Right renal pelvis (tissue), 4 donors: ENCODE data around the gene KCNJ14. TPM values are rescaled to one million over a fixed set of nuclear protein-coding genes. Genes with fewer than 3 reads are reported as not detected.
"Not testable (repeated sequence)": the region's sequence is repeated elsewhere in the genome, so short reads cannot be mapped to it uniquely, and the experiment has no call there.

Experiments
- DNase-seq, 4 donors: peaks; one replicate each; pipeline ENCODE4 v3.0.0-alpha.2; 2013; ENCODE audit warnings: low read depth in 4 of 4, low spot score in 3 of 4, missing footprints in 1 of 4
- polyA plus RNA-seq, 4 donors: library from polyadenylated mRNA; unstranded; fragments of 120-200 nt; gene quantifications; one replicate each; pipeline ENCODE4 v1.2.1, GENCODE V29; 2013; ENCODE audit not compliant: insufficient read length in 4 of 4

The KCNJ14 gene
- polyA plus RNA-seq, 4 donors: 0.60 to 0.77 (median 0.68) TPM

DNA sequence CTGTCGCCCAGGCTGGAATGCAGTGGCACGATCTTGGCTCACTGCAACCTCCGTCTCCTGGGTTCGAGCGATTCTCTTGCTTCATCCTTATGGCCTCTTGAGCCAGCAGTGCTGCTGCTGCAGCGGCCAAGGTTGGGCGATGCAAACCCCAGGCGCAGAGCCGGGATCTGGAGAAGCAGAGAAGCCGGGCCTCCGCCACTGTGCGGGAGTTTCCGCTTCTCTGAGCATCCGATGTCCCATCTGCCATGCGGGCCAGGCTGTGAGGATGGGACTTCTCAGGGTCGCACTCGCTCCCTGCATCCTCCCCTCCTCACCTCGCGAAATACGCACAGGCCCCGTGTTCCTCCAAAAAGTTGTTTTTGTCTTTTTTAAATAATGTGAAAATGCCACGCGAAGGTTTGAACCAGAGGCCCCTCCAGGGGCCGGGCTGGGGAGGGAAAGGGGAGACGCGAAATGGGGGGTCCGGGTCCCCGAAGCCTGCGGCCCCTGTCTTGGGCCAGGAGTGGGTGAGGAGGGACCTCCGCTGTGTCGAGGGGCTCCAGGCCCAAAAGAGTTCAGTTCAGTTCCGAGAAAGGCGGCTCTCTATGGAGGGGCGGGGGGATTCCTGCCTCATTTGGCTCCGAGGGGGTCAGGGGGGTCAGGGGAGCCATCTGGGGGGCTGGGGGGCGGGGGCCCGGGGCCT, 29.7 kb downstream of the KCNJ14 start:
- DNase-seq: no peak

GRCh38 chr19:48486706-48487105, 31.3 kb downstream of the KCNJ14 start:
- DNase-seq: not testable (repeated sequence)

- no peak for DNase-seq
Measured at GRCh38 chr19:48487544-48487943, 32.2 kb downstream of the KCNJ14 start.

GRCh38 chr19:48487948-48488347, 32.6 kb downstream of the KCNJ14 start:
- DNase-seq: no peak

GRCh38 chr19:48488478-48488877, 33.1 kb downstream of the KCNJ14 start:
- DNase-seq: not testable (repeated sequence)

DNA sequence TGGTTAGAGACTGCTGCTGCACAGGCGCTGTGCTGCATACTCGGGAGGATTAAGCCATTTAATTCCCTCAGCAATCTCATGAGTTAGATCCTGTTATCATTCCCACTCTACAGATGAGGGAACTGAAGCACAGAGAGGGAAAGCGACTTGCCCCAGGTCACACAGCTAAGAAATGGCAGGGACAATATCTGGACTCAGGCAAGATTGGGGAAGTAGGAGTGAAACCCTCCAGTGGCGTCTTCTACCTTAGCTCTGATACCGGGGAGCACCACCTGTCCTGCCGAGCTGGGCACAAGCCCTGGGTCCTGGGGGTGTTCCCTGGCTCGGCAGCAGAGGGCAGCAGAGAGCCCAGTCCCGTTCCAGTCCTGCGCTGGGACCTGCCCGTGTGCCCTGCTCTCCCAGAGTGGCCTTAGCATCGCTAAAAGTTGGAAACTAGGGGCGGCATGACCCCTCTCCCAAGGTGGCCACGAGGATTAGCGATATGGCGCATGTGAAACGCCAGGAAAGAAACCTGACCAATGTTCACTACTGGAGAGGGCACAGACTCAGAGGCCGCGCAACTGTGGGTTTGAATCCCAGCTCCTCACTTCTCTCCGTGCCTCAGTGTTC, 34.3 kb downstream of the KCNJ14 start:
- no peak for DNase-seq

GRCh38 chr19:48490981-48491792, 35.8 kb downstream of the KCNJ14 start:
- DNase-seq: no peak

GRCh38 chr19:48491793-48492123, 36.4 kb downstream of the KCNJ14 start:
- no peak for DNase-seq

GRCh38 chr19:48492925-48493717, 37.7 kb downstream of the KCNJ14 start:
- DNase-seq: peak; percentile 70 to 78 (median 77)

DNA sequence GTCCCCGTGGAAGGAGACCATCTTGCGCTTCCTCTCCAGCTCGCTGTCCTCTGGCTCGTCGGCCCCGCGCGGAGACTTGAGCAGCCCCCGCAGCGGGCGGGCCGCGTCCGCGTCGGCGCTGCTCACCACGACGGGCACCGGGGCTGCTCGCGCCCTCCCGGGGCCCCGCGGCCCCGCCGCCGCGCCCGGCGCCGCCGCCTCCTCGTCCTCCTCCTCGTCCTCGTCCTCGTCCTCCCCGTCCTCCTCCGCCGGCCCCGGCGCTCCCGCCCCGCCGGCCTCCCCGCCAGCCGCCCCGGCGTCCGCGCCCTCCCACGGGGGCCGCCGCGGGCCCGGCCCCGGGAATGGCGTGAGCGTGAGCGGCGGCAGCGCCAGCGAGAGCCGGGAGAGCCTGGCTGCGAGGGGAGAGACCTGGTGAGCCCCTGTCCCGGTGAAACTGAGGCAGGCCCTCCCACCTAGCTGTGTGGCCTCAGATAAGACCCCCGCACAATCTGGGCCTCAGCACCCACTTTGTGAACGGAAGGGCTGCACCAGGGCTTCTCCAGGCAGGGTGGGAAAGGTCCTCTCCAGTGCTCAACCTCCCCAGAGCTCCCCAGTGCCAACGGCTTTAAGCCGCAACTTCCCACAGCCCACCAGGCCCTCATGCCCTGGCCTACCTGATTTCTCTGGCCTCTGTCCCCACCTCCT, 38.5 kb downstream of the KCNJ14 start:
- no peak for DNase-seq

- DNase-seq: no peak
Measured at GRCh38 chr19:48495396-48495795, 40.0 kb downstream of the KCNJ14 start.

DNA sequence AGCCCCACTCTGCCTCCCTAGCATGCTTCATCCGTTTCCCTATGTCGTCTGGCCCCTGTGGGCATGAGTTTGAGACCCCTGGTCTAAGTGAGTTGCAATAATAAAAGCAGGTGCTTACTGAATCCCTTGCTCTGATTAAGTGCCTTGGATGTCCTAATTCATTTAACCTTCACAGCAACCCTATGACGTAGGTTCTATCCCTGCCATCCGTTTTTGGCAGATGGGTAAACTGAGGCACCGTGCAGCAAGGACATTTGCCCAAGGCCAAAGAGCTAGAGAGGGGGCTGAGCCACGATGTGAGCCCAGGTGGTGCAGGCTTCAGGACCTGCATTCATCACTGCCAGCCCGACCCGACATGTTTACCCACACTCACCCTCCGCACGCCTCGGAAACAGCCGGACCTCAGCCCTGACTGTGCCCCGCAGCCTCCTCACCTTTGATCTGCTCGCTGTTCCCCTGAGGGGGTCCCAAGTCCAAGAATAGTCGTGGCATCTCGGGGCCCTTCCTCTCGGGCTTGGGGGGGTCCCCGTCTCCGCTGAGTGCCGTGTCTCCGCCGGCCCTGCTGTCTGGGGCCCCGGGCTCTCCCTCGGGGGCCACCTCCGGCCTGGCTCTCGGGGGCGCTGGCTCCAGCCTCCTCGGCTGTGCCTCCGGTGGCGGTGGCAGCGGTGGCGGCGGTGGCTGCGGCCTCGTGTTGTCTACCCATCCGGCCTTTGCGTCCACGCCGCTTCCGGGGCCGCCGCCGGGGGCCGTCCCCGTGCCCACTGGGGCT, 41.8 kb downstream of the KCNJ14 start:
- DNase-seq: no peak

GRCh38 chr19:48497728-48498594, 42.6 kb downstream of the KCNJ14 start:
- no peak for DNase-seq

- DNase-seq: no peak
Measured at GRCh38 chr19:48498595-48499311, 43.4 kb downstream of the KCNJ14 start.

- DNase-seq: no peak
Measured at GRCh38 chr19:48499316-48500090, 44.1 kb downstream of the KCNJ14 start.

- no peak for DNase-seq
Measured at GRCh38 chr19:48500830-48501493, 45.6 kb downstream of the KCNJ14 start.
